Endothelial cell of umbilical vein (primary cell): ENCODE measurements around the gene LMF2. TPM values are rescaled to one million over a fixed set of nuclear protein-coding genes. Genes with fewer than 3 reads are reported as not detected.

Experiments used
- BruUV-seq: library from RNA; stranded (reverse); fragments of 400-500 nt; replicated peaks from 2 replicates; lab custom pipeline; 2021; lab: Mats Ljungman, UMichigan
- CTCF ChIA-PET: fragments of 300-600, 350-600 bp; sonication (Branson Sonifier 250); formaldehyde crosslinking; loops from one replicate; lab custom pipeline; 2021; ENCODE audit warnings: antibody characterized with exemption, inconsistent platforms; lab: Charles Lee
- POLR2A ChIA-PET: fragments of 300-600, 350-600 bp; sonication (Branson Sonifier 250); formaldehyde crosslinking; loops from one replicate; lab custom pipeline; 2021; ENCODE audit warnings: antibody characterized with exemption, inconsistent platforms; lab: Charles Lee
- DNase-seq: peaks from one replicate; pipeline ENCODE4 v3.0.0-alpha.2; 2011; ENCODE audit warnings: low read depth, low spot score
- FAIRE-seq: peaks from 2 replicates; lab custom pipeline; 2011; peaks lifted over from hg19 to GRCh38; lab: Jason Lieb, UNC
- H2AFZ ChIP-seq: 2 replicates; pipeline ENCODE4 v1.6.0; 2012; ENCODE audit warnings: low read depth, low read length, control low read depth, inconsistent platforms
- H3K27ac ChIP-seq: 2 replicates; pipeline ENCODE4 v1.5.1; 2011; ENCODE audit warnings: low read depth, mild to moderate bottlenecking, control low read depth, low read length, moderate library complexity; ENCODE audit not compliant: insufficient read depth
- H3K27me3 ChIP-seq, 2 experiments: 2 replicates each; pipeline versions ENCODE4 v1.6.0 to v1.6.1; 2011; ENCODE audit warnings: low read length in 2 of 2, mixed read lengths in 1 of 2; ENCODE audit not compliant: control insufficient read depth in 2 of 2, insufficient read depth in 2 of 2
- H3K36me3 ChIP-seq, 2 experiments: 2 replicates in 1 of 2; 3 replicates in 1 of 2; pipeline ENCODE4 v1.5.1; 2011; ENCODE audit warnings: low read length in 2 of 2, mild to moderate bottlenecking in 1 of 2, moderate library complexity in 1 of 2; ENCODE audit not compliant: control insufficient read depth in 2 of 2, insufficient read depth in 2 of 2; ENCODE audit errors: extremely low read depth in 1 of 2
- H3K4me1 ChIP-seq: 3 replicates; pipeline ENCODE4 v1.5.1; 2011; ENCODE audit warnings: mild to moderate bottlenecking, low read length; ENCODE audit not compliant: control insufficient read depth, insufficient read depth; ENCODE audit errors: extremely low read depth
- H3K4me2 ChIP-seq: 2 replicates; pipeline ENCODE4 v1.6.1; 2011; ENCODE audit warnings: low read length, control low read depth, mixed read lengths; ENCODE audit not compliant: insufficient read depth
- H3K4me3 ChIP-seq, 3 experiments: fragments of 200-600 bp in 1 of 3; sonication (generic), shearing (Covaris generic) in 1 of 3; replicated peaks in 1 of 3; 2 replicates each; pipeline ENCODE4 v1.5.1; 2011 to 2016; ENCODE audit warnings: control low read depth in 3 of 3, low read length in 3 of 3, mild to moderate bottlenecking in 2 of 3, inconsistent platforms in 1 of 3, low read depth in 1 of 3, moderate library complexity in 1 of 3; ENCODE audit not compliant: insufficient read depth in 1 of 3
- H3K79me2 ChIP-seq: 2 replicates; pipeline ENCODE4 v1.6.0; 2012; ENCODE audit warnings: low read length, inconsistent platforms; ENCODE audit not compliant: control insufficient read depth, insufficient read depth
- H3K9ac ChIP-seq: replicated peaks from 2 replicates; pipeline ENCODE3; 2011; ENCODE audit warnings: low read length, control low read depth; ENCODE audit not compliant: insufficient read depth; ENCODE audit errors: extremely low read depth
- H3K9me1 ChIP-seq: replicated peaks from 3 replicates; pipeline ENCODE4 v1.6.0; 2011; ENCODE audit warnings: mild to moderate bottlenecking, low read length; ENCODE audit not compliant: control insufficient read depth, insufficient read depth; ENCODE audit errors: extremely low read depth
- H3K9me3 ChIP-seq: replicated peaks from 2 replicates; pipeline ENCODE4 v1.5.1; 2012; ENCODE audit warnings: low read length, inconsistent platforms; ENCODE audit not compliant: control insufficient read depth, insufficient read depth
- H4K20me1 ChIP-seq: replicated peaks from 2 replicates; pipeline ENCODE3; 2011; ENCODE audit warnings: mild to moderate bottlenecking, low read length; ENCODE audit not compliant: control insufficient read depth, insufficient read depth; ENCODE audit errors: extremely low read depth
- CTCF ChIP-seq, 2 donors: IDR thresholded peaks; 1 replicate in 1 of 2; 2 replicates in 1 of 2; pipeline ENCODE4 v1.5.1; 2011; ENCODE audit warnings: low read length in 2 of 2, mild to moderate bottlenecking in 2 of 2, moderate library complexity in 2 of 2, control low read depth in 1 of 2, inconsistent platforms in 1 of 2, low read depth in 1 of 2; ENCODE audit not compliant: insufficient read depth in 1 of 2; ENCODE audit errors: extremely low read depth in 1 of 2
- EZH2 ChIP-seq: IDR thresholded peaks from 2 replicates; pipeline ENCODE4 v1.6.1; 2012; ENCODE audit warnings: borderline replicate concordance, low read depth, mild to moderate bottlenecking, moderate library complexity, low read length, inconsistent platforms; ENCODE audit not compliant: severe bottlenecking
- FOS ChIP-seq: IDR thresholded peaks from 2 replicates; pipeline ENCODE4 v1.6.1; 2011; ENCODE audit warnings: mild to moderate bottlenecking, low read length, moderate library complexity, borderline replicate concordance; ENCODE audit not compliant: insufficient read depth
- GATA2 ChIP-seq: IDR thresholded peaks from 2 replicates; pipeline ENCODE4 v1.7.0; 2011; ENCODE audit warnings: low read depth, mild to moderate bottlenecking, moderate library complexity, mixed read lengths, low read length; ENCODE audit not compliant: insufficient read length, insufficient read depth
- JUN ChIP-seq: IDR thresholded peaks from 2 replicates; pipeline ENCODE4 v1.6.1; 2011; ENCODE audit warnings: borderline replicate concordance, low read depth; ENCODE audit not compliant: insufficient read length, insufficient read depth
- MAX ChIP-seq: IDR thresholded peaks from 2 replicates; pipeline ENCODE4 v1.6.1; 2011; ENCODE audit not compliant: insufficient read depth, insufficient read length
- MYC ChIP-seq: IDR thresholded peaks from one replicate; pipeline ENCODE4 v1.6.1; 2011; ENCODE audit warnings: mild to moderate bottlenecking, low read depth, low read length
- POLR2A ChIP-seq: IDR thresholded peaks from 2 replicates; pipeline ENCODE4 v1.6.1; 2012; ENCODE audit warnings: low read depth, mild to moderate bottlenecking, control low read depth, low read length
- POLR2AphosphoS5 ChIP-seq: IDR thresholded peaks from 2 replicates; pipeline ENCODE4 v1.6.1; 2012; ENCODE audit warnings: low read depth, mild to moderate bottlenecking, control low read depth, low read length, moderate library complexity; ENCODE audit not compliant: insufficient read depth
- dilution Hi-C: fragments of 300-500 bp; cut with MboI; formaldehyde crosslinking; loops from one replicate; pipeline ENCODE4 v1.15.0; 2019; ENCODE audit warnings: low sequenced_read_pairs; ENCODE audit not compliant: extremely low pct_ligation_motif_present
- intact Hi-C: fragments of 100-400 bp; cut with micrococcal nuclease; formaldehyde crosslinking; loops from one replicate; pipeline ENCODE4 v1.10.0; 2022
- polyA plus RNA-seq, 4 experiments: library from polyadenylated mRNA; depleted of rRNA in 3 of 4; stranded (reverse) in 3 of 4; unstranded in 1 of 4; fragments of >200 nt; gene quantifications; 2 replicates each; pipeline versions ENCODE4 v1.2.1 to v1.2.3, GENCODE V29; 2011 to 2012; ENCODE audit warnings: missing spikeins in 1 of 4
- total RNA-seq: library from RNA; stranded (reverse); gene quantifications from 2 replicates; pipeline ENCODE4 v1.2.3, GENCODE V29; 2021

Gene LMF2
- total and polyA plus RNA-seq, 2 donors (not counting 3 experiments of a cell fraction or from before 2014, with no cell fraction given) = 89.7 to 112 TPM

GRCh38 chr22:50465066-50465930, 42.2 kb downstream of the LMF2 start:
- no TSS peak for BruUV-seq

More at GRCh38 chr22:50465066-50465930, 42.2 kb downstream of the LMF2 start:
- Histone ChIP-seq H3K4me2 (no peak overlapping the region), H3K4me1 (peaks cover 6% of the 10 kb centered on the region), H3K27ac (no peak overlapping the region), H3K79me2 (peaks cover 25% of the 10 kb centered on the region), H3K9me3 (no peaks in the 10 kb centered on the region), H3K36me3 (peaks cover 0 to 66% of the 10 kb centered on the region in 2 experiments), H3K9ac (no peak overlapping the region), H3K4me3 (no peak overlapping the region), H3K27me3 (no peaks in the 10 kb centered on the region), H2AFZ (no peak overlapping the region), H4K20me1 (no peaks in the 10 kb centered on the region), H3K9me1 (no peaks in the 10 kb centered on the region)
- FAIRE-seq = no peak
- CTCF ChIA-PET = interaction anchor here (1.4 kb wide), 1 partner anchor 33 kb away, joined by 5 read pairs; no protein-coding TSS in a partner anchor
- intact Hi-C loops = no loop called here
- no peak for DNase-seq
- POLR2A ChIA-PET = no interaction called here
- dilution Hi-C loops = no loop called here
- TF ChIP-seq JUN (no peak), FOS (no peak), POLR2A (no peak), EZH2 (no peak), GATA2 (no peak), MAX (no peak), CTCF (IDR thresholded peaks at IDR 0.05; ENCODE audit: extremely low read depth in 1 of 2, insufficient read depth in 1 of 2, low read depth in 1 of 2, low read length in 2 of 2) (no peak), POLR2AphosphoS5 (no peak), MYC (no peak)
